Measurements from ENCODE around the gene RPAIN.
A peak's percentile ranks its signal among the peaks of the same experiment; 100 is the strongest.
"Not testable (repeated sequence)": the region's sequence is repeated elsewhere in the genome, so short reads cannot be mapped to it uniquely, and the experiment has no call there.

The RPAIN gene

DNA sequence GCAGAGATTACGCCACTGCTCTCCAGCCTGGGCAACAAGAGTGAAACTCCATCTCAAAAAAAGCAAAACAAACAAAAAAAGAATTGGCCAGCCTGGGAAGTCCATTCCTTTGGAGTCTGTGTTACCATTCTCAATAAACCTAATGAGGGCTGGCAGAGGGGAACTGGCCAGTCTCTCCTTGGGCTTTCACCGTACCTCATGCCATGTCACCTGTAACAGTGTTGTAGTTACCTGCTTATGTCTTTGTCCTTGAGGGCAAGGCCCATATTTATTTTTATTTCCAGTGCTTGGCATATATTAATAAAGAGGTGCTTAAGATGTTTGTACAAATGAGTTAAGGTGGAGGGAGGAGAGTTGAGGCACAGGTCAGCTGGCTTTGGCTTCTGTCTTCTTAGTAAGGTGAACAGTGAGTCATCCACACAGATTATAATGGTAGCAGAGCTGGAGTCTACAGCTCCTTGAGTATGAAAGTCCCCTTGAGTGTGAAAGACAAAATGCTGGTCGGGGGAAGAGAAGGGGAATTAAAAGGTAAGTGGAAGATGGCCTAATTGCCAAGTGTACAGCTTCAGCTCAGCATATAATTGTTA is 10.5 kb downstream of the RPAIN start:
- no peak for DNase-seq

DNA sequence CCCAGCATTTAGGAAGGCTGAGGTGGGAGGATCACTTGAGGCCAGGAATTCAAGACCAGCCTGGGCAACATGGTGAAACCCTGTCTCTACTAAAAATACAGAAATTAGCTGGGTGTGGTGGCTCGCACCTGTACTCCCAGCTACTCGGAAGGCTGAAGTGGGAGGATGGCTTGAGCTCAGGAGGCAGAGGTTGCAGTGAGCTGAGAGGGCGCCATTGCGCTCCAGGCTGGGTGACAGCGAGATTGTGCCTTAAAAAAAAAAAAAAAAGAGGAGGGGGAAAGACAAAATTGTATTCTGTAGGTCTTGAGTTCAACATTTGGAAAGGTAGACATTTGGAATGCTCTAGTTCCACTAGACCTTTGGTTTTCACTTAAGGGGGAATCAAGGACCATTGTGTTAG is 11.3 kb downstream of the RPAIN start:
- not testable (repeated sequence) for DNase-seq

GRCh38 chr17:5431949-5432556 is 12.1 kb downstream of the RPAIN start:
- no peak for DNase-seq

GRCh38 chr17:5434984-5435383 is 15.0 kb downstream of the RPAIN start:
- no peak for DNase-seq

DNA sequence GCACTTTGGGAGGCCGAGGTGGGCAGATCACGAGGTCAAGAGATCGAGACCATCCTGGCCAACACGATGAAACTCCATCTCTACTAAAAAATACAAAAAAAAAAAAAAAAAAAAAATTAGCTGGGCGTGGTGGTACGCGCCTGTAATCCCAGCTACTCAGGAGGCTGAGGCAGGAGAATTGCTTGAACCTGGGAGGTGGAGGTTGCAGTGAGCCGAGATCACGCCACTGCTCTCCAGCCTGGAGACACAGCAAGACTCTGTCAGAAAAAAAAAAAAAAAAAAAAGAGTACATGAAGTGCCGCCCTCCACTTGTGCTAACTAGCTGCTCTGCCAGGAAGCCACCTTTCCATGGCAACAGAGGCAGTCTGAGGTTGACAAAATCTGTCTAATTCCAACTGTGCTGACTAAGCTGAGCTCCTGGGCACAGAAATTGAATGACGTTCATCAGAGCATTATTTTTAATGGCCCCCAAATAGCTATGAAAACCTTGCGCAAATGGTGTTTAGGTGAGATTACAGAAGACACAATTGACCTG is 15.9 kb downstream of the RPAIN start:
- DNase-seq: not testable (repeated sequence)

DNA sequence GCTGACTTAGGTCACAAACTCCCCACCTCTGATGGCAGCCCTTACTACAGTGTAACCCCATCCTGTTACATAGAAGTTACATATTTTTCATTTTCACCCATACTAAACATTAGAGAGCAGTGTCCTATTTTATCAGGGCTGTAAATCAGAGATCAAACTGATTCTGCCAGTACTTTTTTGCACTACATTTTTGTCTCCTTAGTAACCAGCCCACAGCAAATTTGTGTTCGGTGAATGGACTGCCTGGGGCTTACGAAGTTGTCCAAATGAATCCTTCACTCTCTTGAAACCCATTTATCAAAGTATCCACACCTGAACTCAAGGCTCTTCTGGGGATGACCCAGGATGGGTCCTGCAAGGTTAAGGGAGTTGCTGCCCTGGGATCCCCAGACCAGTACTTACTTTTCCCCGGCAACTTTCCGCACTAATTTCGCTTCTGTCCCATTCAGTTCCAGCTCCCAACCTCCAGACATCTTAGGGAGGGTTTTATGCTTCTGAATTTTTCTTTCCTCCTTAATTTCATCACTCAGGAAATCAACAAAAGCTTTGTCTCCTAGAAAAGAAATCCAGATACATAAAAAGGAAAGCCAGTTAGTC is 17.8 kb downstream of the RPAIN start:
- no peak for DNase-seq

DNA sequence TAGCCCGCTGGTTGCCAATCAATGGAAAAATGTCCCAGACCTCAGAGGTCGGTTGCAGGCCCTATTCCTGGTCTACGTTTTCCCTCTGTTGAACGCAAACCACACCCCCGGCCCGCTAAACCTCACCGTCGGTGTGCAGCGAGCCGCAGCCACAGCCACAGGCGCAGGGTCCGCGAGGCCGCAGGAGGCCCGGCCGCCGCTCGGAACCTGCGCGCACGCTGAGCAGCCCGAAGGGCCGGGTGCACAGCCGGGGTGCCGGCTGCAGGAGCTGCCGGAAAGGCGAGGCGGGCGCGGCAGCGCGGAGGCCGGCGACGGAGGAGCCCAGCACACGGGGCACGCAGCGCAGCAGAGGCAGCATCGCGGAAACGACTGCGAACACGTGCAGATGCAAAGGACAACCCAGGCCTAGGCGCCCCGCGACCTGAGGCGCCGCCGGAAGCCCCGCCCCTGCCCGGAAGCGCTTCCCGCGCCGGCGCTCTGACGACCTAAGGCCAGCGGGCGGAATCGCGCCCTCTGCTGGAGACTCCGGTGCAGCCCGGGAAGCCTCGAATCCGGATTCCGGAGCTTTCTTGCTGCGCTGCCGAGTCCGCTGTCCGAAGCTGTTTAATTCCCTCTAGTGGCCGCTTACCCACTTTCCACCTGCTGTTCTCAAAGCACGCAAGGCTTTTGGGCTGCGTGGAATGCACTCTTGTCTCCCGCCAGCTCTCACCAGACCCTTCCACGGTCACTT is 18.9 kb downstream of the RPAIN start, which contains the start of gene C1QBP:
Gene C1QBP (minus strand): TSS at position 440 of the 730 bp plus-strand sequence. CDS start 82 bp downstream, at position 358.
- DNase-seq: peak; percentile 72

DNA sequence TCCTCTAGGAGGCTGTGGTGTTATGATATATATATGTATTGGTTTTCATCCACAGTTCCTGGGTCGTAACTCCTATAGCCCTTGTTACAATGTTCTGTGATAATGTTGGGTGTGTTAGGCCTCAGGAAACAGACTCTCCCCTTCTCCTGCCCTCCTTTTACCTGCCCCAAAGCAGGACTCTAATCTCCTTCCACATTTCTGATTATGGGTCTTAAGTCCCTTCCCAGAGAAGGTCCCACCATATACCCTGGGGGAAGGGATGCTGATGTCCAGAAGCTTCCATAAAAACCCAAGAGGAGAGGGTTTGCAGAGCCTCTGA is 19.4 kb downstream of the RPAIN start:
- DNase-seq: no peak

- no peak for DNase-seq
Measured at GRCh38 chr17:5443728-5444127, 23.7 kb downstream of the RPAIN start.

DNA sequence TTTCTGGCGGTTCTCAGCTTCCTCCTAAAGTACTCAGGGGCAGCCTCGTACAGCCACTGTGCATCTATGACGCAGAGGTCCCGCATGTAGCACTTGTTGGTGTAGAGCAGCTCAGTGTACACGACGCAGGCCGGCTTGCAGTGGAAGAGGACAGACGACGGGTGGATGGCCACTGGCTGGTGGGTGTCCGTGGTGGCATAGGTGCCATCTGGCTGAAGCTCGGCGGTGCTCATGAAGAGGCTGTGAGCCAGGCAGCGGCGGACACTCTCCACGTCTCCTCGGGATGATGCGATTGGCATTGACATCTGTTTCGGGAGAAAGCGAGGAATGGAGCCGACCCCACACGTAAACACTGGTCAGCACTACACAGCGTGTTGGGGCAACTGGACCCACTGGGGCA is 24.2 kb downstream of the RPAIN start:
- DNase-seq: no peak

DNA sequence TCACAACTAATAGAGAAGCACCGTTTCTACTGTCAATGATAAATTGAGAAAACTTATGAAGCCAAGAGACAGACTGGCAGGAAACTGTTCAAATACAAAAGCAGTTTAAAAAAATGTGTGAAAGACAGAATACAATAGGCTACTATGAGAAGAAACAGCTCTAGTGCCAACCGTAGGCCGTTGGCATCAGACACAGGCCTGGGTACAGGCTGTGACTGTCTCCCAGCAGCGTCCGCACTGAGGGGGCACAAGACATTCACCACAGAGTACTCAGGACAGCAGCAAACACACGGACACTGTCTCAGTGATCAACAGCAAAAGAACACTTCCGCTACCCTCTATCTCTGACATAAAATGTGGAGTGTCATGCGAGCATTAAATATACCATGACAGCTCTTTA is 26.8 kb downstream of the RPAIN start:
- DNase-seq: no peak

DNA sequence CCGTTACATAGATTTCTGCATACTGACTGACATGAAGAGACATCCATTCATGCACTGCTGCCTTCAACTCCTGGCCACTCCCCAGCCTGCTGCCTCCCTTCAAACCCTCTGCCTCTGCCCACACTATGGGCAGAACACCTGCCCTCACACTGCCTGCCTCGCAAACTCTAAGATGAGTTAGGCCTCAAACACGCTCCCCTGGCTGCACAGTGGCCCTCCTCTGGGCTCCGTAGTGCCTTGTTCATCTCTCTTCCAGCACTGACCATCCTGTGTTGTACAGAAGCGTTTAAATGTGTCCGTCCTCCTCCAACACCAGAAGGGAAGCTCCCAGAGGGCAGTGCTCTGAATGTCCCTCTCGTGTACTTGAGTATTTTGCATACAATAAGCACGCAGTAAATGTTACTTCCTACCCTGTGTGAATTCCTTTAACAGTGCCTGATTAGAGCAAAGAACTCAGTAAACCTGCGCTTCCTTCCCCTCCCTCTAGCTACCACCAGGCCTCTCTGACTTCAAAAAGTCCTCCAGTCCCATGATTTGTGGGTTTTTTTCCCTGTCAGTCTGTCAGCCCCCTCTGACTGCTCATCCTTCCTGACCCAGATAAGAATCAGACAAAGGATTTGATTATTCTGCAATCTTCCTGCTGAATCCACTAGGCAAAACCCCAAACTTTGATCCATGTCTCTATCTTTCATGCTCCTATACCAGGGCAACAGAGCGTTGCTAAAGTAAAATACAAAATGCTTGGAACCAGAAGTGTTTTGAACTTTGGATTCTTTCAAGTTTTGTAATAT is 44.9 kb downstream of the RPAIN start:
- no peak for DNase-seq

DNA sequence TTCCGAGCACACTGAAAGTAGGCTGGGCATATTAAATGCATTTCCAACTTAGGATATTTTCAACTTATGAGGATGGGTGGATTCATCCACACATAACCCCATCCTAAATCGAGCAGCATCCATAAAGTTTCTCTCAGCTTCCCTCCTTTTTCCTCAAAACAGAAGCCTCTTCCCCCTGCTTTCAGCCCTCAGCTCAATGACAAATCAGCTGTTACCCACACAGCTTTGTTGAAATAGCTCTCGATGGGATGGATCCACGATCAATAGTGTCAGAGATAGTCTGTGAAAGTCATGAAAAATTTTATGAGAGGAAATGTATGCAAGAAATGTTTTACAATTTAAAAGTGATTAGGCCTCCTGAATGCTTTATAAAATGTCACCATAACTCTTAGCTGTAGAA is 46.3 kb downstream of the RPAIN start:
- DNase-seq: no peak

DNA sequence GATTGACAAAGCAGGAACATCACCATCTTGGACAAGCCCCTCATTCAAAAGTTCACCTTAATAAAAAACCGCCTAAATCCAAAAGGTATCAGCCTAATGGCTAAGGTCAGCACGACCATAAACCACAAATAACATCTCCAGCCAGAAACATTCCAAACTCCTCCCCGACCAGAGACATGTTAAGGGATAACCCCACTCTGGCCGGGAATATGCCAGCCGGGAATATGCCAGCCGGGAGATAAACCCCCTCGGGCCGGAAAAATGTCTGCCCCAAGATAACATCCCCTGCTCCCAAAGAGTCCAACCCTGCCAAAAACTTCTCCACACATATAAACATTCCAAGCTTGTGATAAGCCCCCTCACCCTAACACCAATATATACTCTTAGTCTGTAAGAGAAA is 47.4 kb downstream of the RPAIN start:
- DNase-seq: no peak

DNA sequence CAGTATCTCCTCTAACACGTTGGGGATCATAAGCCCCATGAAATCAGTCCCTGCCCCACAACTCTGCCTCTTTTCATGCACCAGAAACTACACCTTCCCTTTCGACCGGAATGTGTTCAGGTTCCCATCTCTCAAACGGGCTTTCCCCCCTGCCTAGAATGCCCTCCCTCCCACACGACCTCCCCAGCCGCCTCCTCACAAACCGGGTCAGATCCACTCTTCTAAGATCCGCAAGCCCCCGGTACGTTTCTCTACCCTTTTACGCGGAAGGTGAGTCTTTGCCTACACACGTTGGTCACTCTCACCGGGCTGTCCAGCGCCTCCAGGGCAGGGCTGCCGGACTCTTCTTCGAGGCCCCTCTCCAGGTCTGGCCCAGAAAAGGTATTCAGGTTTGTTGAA is 48.1 kb downstream of the RPAIN start:
- no peak for DNase-seq

DNA sequence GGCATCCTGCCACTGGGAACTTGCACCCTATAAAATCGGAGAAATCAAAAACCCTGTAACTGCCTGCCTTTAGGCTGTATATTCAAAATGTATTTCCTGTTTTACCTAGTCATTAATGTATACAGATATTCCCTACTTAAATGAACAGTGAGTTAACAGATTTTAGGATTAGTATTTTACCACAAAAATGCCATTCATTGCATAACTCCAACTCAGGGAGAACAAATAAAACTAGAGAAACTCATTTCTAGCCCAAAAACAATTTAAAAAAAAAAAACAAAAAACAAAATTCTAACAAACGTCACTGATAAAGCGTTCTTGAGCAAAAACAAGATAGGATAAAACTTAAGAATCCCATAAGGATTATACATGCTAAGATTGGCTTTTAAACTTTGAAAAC is 52.5 kb downstream of the RPAIN start:
- no peak for DNase-seq

- DNase-seq: no peak
Measured at GRCh38 chr17:5473906-5474305, 53.9 kb downstream of the RPAIN start.

- no peak for DNase-seq
Measured at GRCh38 chr17:5478992-5479391, 59.0 kb downstream of the RPAIN start.

DNA sequence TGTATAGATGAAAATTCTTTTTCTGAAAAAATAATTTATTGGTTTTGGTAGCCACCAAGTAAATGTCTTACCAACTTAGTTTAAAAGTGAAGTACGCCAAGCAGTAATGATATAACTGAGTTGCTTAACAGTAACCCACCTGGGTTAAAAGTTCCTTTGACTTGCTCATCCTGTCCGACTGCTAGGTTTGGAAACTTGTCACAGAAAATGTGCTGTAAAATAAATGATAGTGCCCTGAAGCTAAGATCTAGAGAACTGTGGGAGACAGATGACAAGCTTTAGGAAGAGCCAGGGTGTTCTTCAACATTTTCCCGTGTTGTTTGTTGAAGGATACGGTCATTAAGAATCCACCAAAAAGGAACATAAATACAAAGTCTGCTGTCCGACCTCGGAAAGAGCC is 61.0 kb downstream of the RPAIN start:
- no peak for DNase-seq

DNA sequence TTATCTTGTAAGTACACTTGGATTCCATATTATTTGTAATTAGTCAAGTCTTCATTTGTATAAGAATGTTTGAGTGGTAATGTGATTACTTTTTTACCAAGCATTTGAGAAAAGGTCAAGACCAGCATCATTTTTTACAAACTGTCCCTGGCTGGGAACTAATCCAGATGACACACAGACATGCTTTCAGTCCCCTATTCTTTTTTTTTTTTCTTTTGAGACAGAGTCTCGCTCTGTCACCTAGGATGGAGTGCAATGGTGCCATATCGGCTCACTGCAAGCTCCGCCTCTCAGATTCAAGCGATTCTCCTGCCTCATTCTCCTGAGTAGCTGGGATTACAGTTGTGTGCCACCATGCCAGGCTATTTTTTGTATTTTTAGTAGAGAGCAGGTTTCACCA is 61.5 kb downstream of the RPAIN start:
- no peak for DNase-seq
